ENCODE measurements around the gene PLOD1.
"Not testable (repeated sequence)": the region's sequence is repeated elsewhere in the genome, so short reads cannot be mapped to it uniquely, and the experiment has no call there.

The PLOD1 gene

DNA sequence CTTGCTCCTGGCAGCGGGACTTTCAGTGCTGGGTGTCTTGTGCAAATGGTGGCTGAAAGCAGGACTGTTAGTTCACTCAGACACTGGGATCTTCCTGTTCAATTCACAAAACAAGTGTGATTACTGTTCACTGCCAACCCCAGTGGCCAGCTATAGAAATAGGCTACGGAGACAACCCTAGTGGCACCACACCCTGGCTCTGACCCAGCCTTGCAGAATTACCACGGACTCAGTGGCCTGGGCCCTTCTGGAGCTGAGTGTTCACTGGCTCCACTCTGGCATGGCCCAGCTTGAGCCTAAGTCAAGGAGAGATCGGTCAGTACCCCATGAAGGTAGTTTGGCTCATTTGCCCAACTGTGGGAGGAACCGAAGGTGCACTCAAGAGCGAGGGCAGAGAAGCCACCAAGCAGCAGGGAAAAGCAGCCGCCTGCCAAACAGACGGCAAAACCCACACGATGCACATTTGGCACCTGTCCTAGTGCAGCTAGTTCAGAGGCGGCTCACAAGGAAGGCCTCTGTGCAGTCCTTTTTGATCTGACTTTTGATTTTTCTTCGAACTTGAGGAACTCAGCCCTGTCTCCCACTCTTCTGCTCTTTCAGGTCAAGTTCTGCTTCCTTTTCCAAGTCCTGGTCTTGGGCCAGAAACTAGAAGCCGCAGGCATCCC, 14.1 kb upstream of the PLOD1 start:
- no peak for DNase-seq (ENCODE audit: low read depth, low spot score)
- CTCF ChIA-PET = no interaction called here
- POLR2A ChIA-PET = interaction anchor here (6.3 kb wide), 1 partner anchor 11 kb away, joined by 78 read pairs; no protein-coding TSS in a partner anchor
- TF ChIP-seq, protein P1, sequence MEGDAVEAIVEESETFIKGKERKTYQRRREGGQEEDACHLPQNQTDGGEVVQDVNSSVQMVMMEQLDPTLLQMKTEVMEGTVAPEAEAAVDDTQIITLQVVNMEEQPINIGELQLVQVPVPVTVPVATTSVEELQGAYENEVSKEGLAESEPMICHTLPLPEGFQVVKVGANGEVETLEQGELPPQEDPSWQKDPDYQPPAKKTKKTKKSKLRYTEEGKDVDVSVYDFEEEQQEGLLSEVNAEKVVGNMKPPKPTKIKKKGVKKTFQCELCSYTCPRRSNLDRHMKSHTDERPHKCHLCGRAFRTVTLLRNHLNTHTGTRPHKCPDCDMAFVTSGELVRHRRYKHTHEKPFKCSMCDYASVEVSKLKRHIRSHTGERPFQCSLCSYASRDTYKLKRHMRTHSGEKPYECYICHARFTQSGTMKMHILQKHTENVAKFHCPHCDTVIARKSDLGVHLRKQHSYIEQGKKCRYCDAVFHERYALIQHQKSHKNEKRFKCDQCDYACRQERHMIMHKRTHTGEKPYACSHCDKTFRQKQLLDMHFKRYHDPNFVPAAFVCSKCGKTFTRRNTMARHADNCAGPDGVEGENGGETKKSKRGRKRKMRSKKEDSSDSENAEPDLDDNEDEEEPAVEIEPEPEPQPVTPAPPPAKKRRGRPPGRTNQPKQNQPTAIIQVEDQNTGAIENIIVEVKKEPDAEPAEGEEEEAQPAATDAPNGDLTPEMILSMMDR (IDR thresholded peaks at IDR 0.05; ENCODE audit: insufficient read depth, low read length, missing control alignments) = no peak
- no peak overlapping the region for H3K4me3 ChIP-seq (ENCODE audit: low read depth, low read length)

DNA sequence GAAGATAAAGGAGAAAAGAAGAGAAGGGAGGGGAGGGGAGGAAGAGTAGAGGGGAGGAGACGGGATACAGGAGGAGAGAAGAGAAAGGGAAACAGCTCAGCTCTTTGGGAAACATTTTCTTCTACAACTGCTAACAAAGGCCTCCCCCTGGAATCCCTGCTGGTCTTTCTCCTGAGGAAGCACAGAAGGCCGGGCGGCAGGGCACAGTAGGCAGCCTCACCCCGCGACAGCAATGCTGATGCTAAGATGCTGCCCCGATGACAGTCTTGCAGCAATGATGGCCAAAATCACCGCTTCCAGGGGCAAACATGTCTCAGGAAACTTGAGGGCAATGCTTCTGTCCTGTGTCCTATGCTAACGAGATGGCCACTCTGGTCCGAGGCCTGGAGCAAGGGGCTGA, 13.5 kb upstream of the PLOD1 start:
- TF ChIP-seq, protein P1 (IDR thresholded peaks at IDR 0.05; ENCODE audit: insufficient read depth, low read length, missing control alignments) = no peak
- ChIA-PET CTCF (no interaction called here), POLR2A (interaction anchor here (6.3 kb wide), 1 partner anchor 12 kb away, joined by 78 read pairs; no protein-coding TSS in a partner anchor)
- H3K4me3 ChIP-seq (ENCODE audit: low read depth, low read length) = no peak overlapping the region
- no peak for DNase-seq (ENCODE audit: low read depth, low spot score)

DNA sequence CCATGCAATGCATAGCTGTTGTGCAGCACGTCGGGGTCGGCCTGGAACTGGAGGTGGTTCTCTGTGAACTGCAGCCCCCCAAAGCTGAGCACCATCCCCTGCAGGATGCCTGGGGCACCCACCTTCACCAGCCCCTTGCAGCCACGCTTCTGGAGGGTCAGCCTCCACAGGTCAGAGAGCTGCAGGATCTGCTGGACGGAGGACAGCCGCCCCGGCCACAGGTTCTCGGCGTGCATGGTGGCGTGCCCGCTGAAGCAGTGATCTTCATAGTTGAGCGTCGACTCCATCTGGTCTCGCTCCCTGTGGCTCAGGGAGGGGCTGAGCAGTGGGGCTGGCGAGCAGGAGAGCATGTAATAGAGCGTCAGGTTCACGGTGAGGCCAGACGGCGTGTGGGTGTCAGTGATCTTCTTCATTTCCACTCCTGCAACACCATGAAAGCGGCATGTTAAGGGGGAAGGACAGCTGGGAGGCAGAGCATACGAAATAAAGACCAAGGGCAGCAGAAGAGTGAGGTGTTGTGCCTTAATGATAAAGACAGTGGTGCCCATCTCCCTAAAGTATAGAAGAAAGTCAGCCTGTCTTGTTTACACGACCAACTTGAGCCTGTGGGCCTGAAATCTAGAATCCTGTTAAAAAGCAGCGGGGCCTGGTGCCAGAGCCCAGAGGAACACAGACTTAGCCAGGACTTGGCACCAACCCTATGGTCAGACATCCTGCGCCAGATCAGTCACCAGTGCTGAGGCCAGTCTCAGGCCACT, 11.3 kb upstream of the PLOD1 start:
- no peak overlapping the region for H3K4me3 ChIP-seq (ENCODE audit: low read depth, low read length)
- TF ChIP-seq, protein P1 (IDR thresholded peaks at IDR 0.05; ENCODE audit: insufficient read depth, low read length, missing control alignments) = no peak
- no peak for DNase-seq (ENCODE audit: low read depth, low spot score)
- ChIA-PET CTCF (interaction anchor here (0.6 kb wide), 1 partner anchor 15 kb away, joined by 3 read pairs; no protein-coding TSS in a partner anchor), POLR2A (interaction anchor here (0.8 kb wide), 1 partner anchor 14 kb away, joined by 4 read pairs; no protein-coding TSS in a partner anchor)

DNA sequence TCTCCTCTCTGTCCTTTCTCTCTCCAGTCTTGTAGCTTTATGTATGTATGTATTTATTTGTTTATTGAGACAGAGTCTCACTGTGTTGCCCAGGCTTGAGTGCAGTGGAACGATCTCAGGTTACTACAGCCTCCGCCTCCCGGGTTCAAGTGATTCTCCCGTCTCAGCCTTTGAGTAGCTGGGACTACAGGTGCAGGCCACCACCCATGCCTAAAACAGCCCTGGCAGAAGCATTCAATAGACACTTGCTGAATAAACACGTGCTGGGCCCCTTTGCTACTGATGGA, 10.7 kb upstream of the PLOD1 start:
- peak overlapping the region; percentile 56 for H3K4me3 ChIP-seq (ENCODE audit: low read depth, low read length)
- DNase-seq (ENCODE audit: low read depth, low spot score) = no peak
- ChIA-PET CTCF (interaction anchor here (0.6 kb wide), 1 partner anchor 16 kb away, joined by 3 read pairs; no protein-coding TSS in a partner anchor), POLR2A (interaction anchor here (0.8 kb wide), 1 partner anchor 15 kb away, joined by 4 read pairs; no protein-coding TSS in a partner anchor)
- TF ChIP-seq, protein P1 (IDR thresholded peaks at IDR 0.05; ENCODE audit: insufficient read depth, low read length, missing control alignments) = no peak

DNA sequence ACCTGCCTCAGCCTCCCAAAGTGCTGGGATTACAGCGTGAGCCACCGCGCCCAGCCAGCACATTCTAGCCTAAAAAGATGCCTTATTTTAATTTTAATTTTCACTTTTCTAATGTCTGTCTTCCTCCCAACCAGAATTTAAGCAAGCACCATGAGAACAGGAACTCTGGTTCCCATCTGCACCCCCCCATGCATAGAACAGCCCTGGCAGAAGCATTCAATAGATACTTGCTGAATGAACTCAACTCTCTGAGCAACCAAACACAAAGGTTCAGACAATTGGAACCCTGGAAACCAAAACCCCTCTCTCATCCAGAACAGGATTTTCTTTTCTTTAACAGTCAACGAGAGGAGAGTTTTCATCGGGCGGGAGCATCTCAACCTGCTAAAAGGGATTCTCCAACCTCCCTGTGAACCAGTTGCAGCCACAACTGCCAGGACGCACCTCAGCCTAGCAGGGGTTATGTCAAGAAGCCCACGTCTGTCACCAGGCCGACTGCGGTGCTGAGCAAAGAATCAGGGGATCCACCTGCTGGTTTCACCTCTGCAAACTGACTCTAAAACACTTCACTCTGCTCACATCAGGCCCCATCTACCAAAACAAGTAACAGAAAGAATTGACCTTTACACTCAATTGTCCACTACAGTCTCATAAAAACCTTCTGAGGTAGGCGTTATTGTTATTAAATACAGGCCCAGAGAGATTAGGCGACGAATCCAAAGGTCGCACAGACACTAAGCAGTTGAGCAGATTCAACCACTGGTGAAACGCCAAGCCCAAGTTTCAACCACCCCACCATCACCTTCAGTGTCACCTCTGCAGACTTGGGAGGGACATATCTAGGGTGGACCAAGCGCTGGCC, 10.0 kb upstream of the PLOD1 start:
- POLR2A ChIA-PET = interaction anchor here (2.3 kb wide), 1 partner anchor 15 kb away, joined by 35 read pairs; no protein-coding TSS in a partner anchor
- DNase-seq (ENCODE audit: low read depth, low spot score) = no peak

DNA sequence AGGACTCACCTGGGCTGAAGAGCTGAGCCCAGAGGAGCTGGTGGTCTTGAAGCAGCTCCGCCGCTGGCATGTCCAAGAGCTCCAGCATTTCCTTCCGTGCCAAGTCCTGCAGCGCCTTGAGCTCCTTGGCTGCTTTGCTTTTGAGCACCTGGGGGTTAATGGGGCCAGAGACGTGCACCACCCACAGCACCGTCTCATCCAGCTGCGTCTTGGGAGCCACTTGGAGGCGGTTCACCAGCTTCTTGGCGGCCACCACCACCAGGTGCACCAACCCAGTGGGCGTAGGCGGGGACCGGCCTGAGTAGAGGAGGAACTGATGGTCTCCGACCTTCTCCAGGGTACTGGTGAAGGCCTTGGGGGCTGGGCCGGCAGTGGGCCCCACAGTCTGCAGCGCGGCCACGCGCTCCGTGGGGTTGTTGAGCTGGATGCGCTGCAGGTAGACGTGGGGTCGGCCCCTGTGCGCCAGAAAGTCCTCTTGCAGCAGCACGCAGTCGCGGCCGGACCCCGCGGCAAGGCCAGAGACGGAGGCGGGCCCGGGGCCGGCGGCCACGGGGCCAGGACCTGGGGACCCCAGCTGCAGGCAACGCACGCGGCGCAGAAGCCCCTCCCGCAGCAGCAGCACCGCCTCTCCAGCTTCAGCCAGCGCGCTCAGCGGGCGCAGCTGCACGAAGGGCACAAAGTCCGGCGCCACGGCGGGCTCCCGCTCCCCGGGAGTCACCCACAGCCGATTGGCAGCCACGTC, 9.2 kb upstream of the PLOD1 start:
- DNase-seq (ENCODE audit: low read depth, low spot score); CTCF ChIA-PET: not testable (repeated sequence)
- peak overlapping the region; percentile 58 for H3K4me3 ChIP-seq (ENCODE audit: low read depth, low read length)
- POLR2A ChIA-PET = interaction anchor here (2.3 kb wide), 1 partner anchor 16 kb away, joined by 35 read pairs; no protein-coding TSS in a partner anchor

More for the DNA sequence above, 10.0 kb upstream of the PLOD1 start:
- peak overlapping the region; percentile 56 for H3K4me3 ChIP-seq (ENCODE audit: low read depth, low read length)
- TF ChIP-seq, protein P1 (IDR thresholded peaks at IDR 0.05; ENCODE audit: insufficient read depth, low read length, missing control alignments) = no peak
- CTCF ChIA-PET = no interaction called here
